SK-N-MC (cell line): ENCODE results near the gene ZBTB46.

Source experiments
- EZH2 ChIP-seq: fragments of 200-600 bp; sonication (generic); IDR thresholded peaks from one replicate; pipeline ENCODE4 v1.6.1; 2017; ENCODE audit warnings: antibody characterized with exemption
- POLR2AphosphoS5 ChIP-seq: IDR thresholded peaks from 2 replicates; pipeline ENCODE4 v1.6.1; 2012; ENCODE audit warnings: mild to moderate bottlenecking, low read depth, low read length, borderline replicate concordance

- TF ChIP-seq POLR2AphosphoS5 (no peak), EZH2 (no peak)
These were observed 24.5 kb upstream of the ZBTB46 start for GRCh38 chr20:63855363-63856097.
